Neural cell (in vitro differentiated cells): ENCODE results near the gene GPR157. TPM values are rescaled to one million over a fixed set of nuclear protein-coding genes. Genes with fewer than 3 reads are reported as not detected.

Source experiments
- H2AFZ ChIP-seq: fragments of 200-600, 300-800 bp; sonication (generic), shearing (Covaris generic); 2 replicates; pipeline ENCODE4 v1.6.0; 2014; ENCODE audit warnings: low read depth, mild to moderate bottlenecking, antibody characterized with exemption, low read length, moderate library complexity
- H3F3A ChIP-seq: fragments of 200-600 bp; shearing (Covaris generic); 2 replicates; pipeline ENCODE4 v1.6.1; 2016; ENCODE audit warnings: mild to moderate bottlenecking, moderate library complexity, mixed read lengths, antibody characterized with exemption, low read length; ENCODE audit not compliant: insufficient read depth, poor library complexity, severe bottlenecking
- H3K27ac ChIP-seq: fragments of 200-600, 300-800 bp; sonication (generic), shearing (Covaris generic); 2 replicates; pipeline ENCODE4 v1.5.1; 2014; ENCODE audit warnings: mild to moderate bottlenecking, low read length, moderate library complexity
- H3K27me3 ChIP-seq: fragments of 300-800, 200-600 bp; sonication (generic), shearing (Covaris generic); 2 replicates; pipeline ENCODE4 v1.6.0; 2014; ENCODE audit warnings: mild to moderate bottlenecking, low read depth, low read length, moderate library complexity; ENCODE audit not compliant: insufficient read depth
- H3K36me3 ChIP-seq: fragments of 300-800, 200-600 bp; sonication (generic), shearing (Covaris generic); 2 replicates; pipeline ENCODE4 v1.5.1; 2014; ENCODE audit warnings: mild to moderate bottlenecking, antibody characterized with exemption, low read length, moderate library complexity; ENCODE audit not compliant: insufficient read depth
- H3K4me2 ChIP-seq: fragments of 300-800, 200-600 bp; sonication (generic), shearing (Covaris generic); 2 replicates; pipeline ENCODE4 v1.6.0; 2014; ENCODE audit warnings: mild to moderate bottlenecking, low read length
- H3K4me3 ChIP-seq: fragments of 300-800, 200-600 bp; sonication (generic), shearing (Covaris generic); 2 replicates; pipeline ENCODE4 v1.5.1; 2014; ENCODE audit warnings: mild to moderate bottlenecking, low read length, moderate library complexity
- H3K79me2 ChIP-seq: fragments of 200-600 bp; shearing (Covaris generic); replicated peaks from 2 replicates; pipeline ENCODE4 v1.6.0; 2014; ENCODE audit warnings: mild to moderate bottlenecking, low read length, moderate library complexity; ENCODE audit not compliant: insufficient read depth
- H3K9ac ChIP-seq: fragments of 300-800, 200-600 bp; sonication (generic), shearing (Covaris generic); 2 replicates; pipeline ENCODE4 v1.6.1; 2016; ENCODE audit warnings: mild to moderate bottlenecking, low read length, mixed read lengths
- H3K9me2 ChIP-seq: fragments of 200-600 bp; shearing (Covaris generic); 2 replicates; pipeline ENCODE4 v1.6.1; 2016; ENCODE audit warnings: mild to moderate bottlenecking, low read length, mixed read lengths; ENCODE audit not compliant: insufficient read depth
- H3K9me3 ChIP-seq: fragments of 200-600, 300-800 bp; sonication (generic), shearing (Covaris generic); 2 replicates; pipeline ENCODE4 v1.6.1; 2016; ENCODE audit warnings: mild to moderate bottlenecking, mixed run types, low read length, moderate library complexity, mixed read lengths
- H4K20me1 ChIP-seq: fragments of 200-600 bp; shearing (Covaris generic); 2 replicates; pipeline ENCODE4 v1.6.1; 2016; ENCODE audit warnings: mild to moderate bottlenecking, mixed run types; ENCODE audit not compliant: insufficient read depth
- CTCF ChIP-seq: fragments of 450-650 bp; IDR thresholded peaks from 2 replicates; pipeline ENCODE4 v1.5.1; 2014; ENCODE audit warnings: antibody characterized with exemption, mild to moderate bottlenecking, moderate library complexity; ENCODE audit not compliant: poor library complexity, severe bottlenecking
- EP300 ChIP-seq: fragments of 450-650 bp; conservative IDR thresholded peaks from 2 replicates; pipeline ENCODE4 v1.6.1; 2014; ENCODE audit warnings: antibody characterized with exemption, mild to moderate bottlenecking, moderate library complexity; ENCODE audit not compliant: poor library complexity, severe bottlenecking
- EZH2 ChIP-seq: fragments of 200-600, 300-800 bp; shearing (Covaris generic), sonication (generic); IDR thresholded peaks from 2 replicates; pipeline ENCODE4 v1.6.1; 2014; ENCODE audit warnings: antibody characterized with exemption, low read length, borderline replicate concordance, mild to moderate bottlenecking; ENCODE audit not compliant: insufficient read depth, poor library complexity, severe bottlenecking
- MXI1 ChIP-seq: fragments of 450-650 bp; conservative IDR thresholded peaks from 2 replicates; pipeline ENCODE4 v1.6.1; 2014; ENCODE audit warnings: antibody characterized with exemption, mild to moderate bottlenecking; ENCODE audit not compliant: poor library complexity, severe bottlenecking
- POLR2AphosphoS5 ChIP-seq: IDR thresholded peaks from 2 replicates; pipeline ENCODE4 v1.6.1; 2012
- RAD21 ChIP-seq: fragments of 450-650 bp; conservative IDR thresholded peaks from 2 replicates; pipeline ENCODE4 v1.6.1; 2014; ENCODE audit warnings: antibody characterized with exemption, mild to moderate bottlenecking, moderate library complexity
- REST ChIP-seq: IDR thresholded peaks from 2 replicates; pipeline ENCODE4 v1.6.1; 2012; ENCODE audit warnings: borderline replicate concordance
- SMC3 ChIP-seq: fragments of 450-650 bp; conservative IDR thresholded peaks from 2 replicates; pipeline ENCODE4 v1.6.1; 2014; ENCODE audit warnings: antibody characterized with exemption, mild to moderate bottlenecking, moderate library complexity; ENCODE audit not compliant: poor library complexity
- TAF1 ChIP-seq: IDR thresholded peaks from 2 replicates; pipeline ENCODE4 v1.6.1; 2012; ENCODE audit warnings: low read depth
- polyA plus RNA-seq: library from polyadenylated mRNA; depleted of rRNA; stranded (reverse); fragments of >200 nt; gene quantifications from 2 replicates; pipeline ENCODE4 v1.2.3, GENCODE V29; 2014

The GPR157 gene
- polyA plus RNA-seq, 1 donor from 2014 or later: not detected

DNA sequence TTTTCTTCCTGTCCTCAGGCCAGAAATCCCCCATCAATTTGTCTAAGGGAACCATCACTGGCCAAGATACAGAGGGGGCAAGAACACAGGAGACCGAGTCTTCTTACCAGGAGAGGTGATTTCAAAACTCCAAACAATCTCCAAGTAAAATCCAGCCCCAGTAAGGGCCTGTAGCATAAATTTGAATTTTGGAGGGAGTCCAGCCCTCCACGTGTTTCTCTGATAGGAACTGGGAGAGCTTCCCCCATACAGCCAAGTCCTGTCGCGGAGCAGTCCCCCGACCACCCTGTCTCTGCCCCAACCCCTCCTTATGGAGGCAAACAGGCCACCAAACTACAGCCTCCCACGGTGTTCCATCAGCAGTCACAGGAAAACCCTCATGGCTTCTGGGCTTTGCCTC lies 32.4 kb upstream of the GPR157 start:
- Histone ChIP-seq H3K36me3 (no peaks in the 10 kb centered on the region), H3K27me3 (no peaks in the 10 kb centered on the region), H3K9me3 (no peaks in the 10 kb centered on the region), H3K4me3 (no peak overlapping the region), H2AFZ (no peak overlapping the region), H3F3A (no peaks in the 10 kb centered on the region), H3K9me2 (no peaks in the 10 kb centered on the region), H3K79me2 (no peaks in the 10 kb centered on the region), H3K9ac (no peak overlapping the region), H3K27ac (no peak overlapping the region), H4K20me1 (no peaks in the 10 kb centered on the region), H3K4me2 (no peak overlapping the region)
- TF ChIP-seq TAF1: no peak
- no peak for TF ChIP-seq SMC3
- TF ChIP-seq RAD21: no peak
- TF ChIP-seq EZH2: no peak
- TF ChIP-seq EP300: no peak
- TF ChIP-seq REST: no peak
- TF ChIP-seq MXI1: no peak
- no peak for TF ChIP-seq CTCF
- TF ChIP-seq POLR2AphosphoS5: no peak

GRCh38 chr1:9160079-9160717 lies 31.3 kb upstream of the GPR157 start:
- Histone ChIP-seq H3K4me2 (no peak overlapping the region), H3K36me3 (no peaks in the 10 kb centered on the region), H3K9me3 (no peaks in the 10 kb centered on the region), H3K9ac (no peak overlapping the region), H3K9me2 (no peaks in the 10 kb centered on the region), H3F3A (no peaks in the 10 kb centered on the region), H3K27me3 (no peaks in the 10 kb centered on the region), H3K4me3 (no peak overlapping the region), H4K20me1 (no peaks in the 10 kb centered on the region), H2AFZ (no peak overlapping the region), H3K27ac (no peak overlapping the region), H3K79me2 (no peaks in the 10 kb centered on the region)
- TF ChIP-seq EZH2: no peak

DNA sequence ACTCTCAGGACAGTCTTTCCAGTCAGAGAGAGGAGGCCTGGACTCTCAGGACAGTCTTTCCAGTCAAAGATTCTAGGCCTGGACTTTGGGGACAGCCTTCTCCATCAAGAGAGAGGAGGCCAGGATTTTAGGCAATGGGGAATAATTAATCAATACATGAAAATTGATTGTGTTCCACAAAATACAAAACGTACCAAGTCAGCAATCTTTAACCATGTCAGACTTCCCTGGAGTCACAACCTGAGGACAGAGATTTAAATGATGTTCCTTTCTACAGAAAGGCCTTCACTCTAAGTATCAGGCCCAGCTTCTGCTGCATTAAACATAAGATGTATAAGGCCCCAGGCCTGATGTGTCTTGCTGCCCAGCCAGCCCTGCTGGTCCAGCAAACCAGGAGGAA lies 27.0 kb upstream of the GPR157 start:
- Histone ChIP-seq H3K9me2 (no peaks in the 10 kb centered on the region), H3K79me2 (no peaks in the 10 kb centered on the region), H4K20me1 (no peaks in the 10 kb centered on the region)

More for the DNA sequence above, 27.0 kb upstream of the GPR157 start:
- Histone ChIP-seq H3K27ac (no peak overlapping the region), H3K4me3 (no peak overlapping the region), H3K4me2 (no peak overlapping the region), H3K27me3 (no peaks in the 10 kb centered on the region), H3K9me3 (no peaks in the 10 kb centered on the region), H3K36me3 (no peaks in the 10 kb centered on the region), H2AFZ (no peak overlapping the region), H3F3A (no peaks in the 10 kb centered on the region), H3K9ac (no peak overlapping the region)
- TF ChIP-seq RAD21: no peak
- no peak for TF ChIP-seq POLR2AphosphoS5
- no peak for TF ChIP-seq SMC3
- TF ChIP-seq REST: no peak
- TF ChIP-seq MXI1: no peak
- no peak for TF ChIP-seq EZH2
- no peak for TF ChIP-seq EP300
- no peak for TF ChIP-seq TAF1
- TF ChIP-seq CTCF: no peak
